Common myeloid progenitor, CD34-positive (primary cell): Measurements from ENCODE around the gene NKX1-2.

Source experiments
- CTCF ChIA-PET: fragments of 350-600 bp; sonication (Branson Sonifier 250); formaldehyde crosslinking; loops from one replicate; lab custom pipeline; 2021; ENCODE audit warnings: antibody characterized with exemption; lab: Charles Lee
- POLR2A ChIA-PET: fragments of 350-600 bp; sonication (Branson Sonifier 250); formaldehyde crosslinking; loops from one replicate; lab custom pipeline; 2021; ENCODE audit warnings: antibody characterized with exemption; lab: Charles Lee
- DNase-seq, 3 donors: peaks; one replicate each; pipeline versions ENCODE4 v3.0.0 to v3.0.0-alpha.2; 2013
- H3K27ac ChIP-seq, 2 experiments: 1 replicate in 1 of 2; 2 replicates in 1 of 2; pipeline ENCODE4 v1.7.0; 2013; ENCODE audit warnings: inconsistent platforms in 2 of 2, low read length in 2 of 2, mild to moderate bottlenecking in 2 of 2, low read depth in 1 of 2, moderate library complexity in 1 of 2; ENCODE audit not compliant: severe bottlenecking in 2 of 2, insufficient read depth in 1 of 2, poor library complexity in 1 of 2
- H3K27me3 ChIP-seq, 5 experiments: replicated peaks in 2 of 5; 1 replicate in 3 of 5; 2 replicates in 2 of 5; pipeline versions ENCODE4 v1.6.1 to v1.7.0; 2013; ENCODE audit warnings: low read length in 4 of 5, mild to moderate bottlenecking in 2 of 5, moderate library complexity in 2 of 5, inconsistent platforms in 1 of 5; ENCODE audit not compliant: insufficient read depth in 5 of 5, control insufficient read depth in 4 of 5
- H3K36me3 ChIP-seq, 4 experiments: 1 replicate in 2 of 4; 2 replicates in 2 of 4; pipeline versions ENCODE4 v1.6.1 to v1.7.0; 2013; ENCODE audit warnings: low read length in 3 of 4, control low read depth in 1 of 4, mild to moderate bottlenecking in 1 of 4; ENCODE audit not compliant: control insufficient read depth in 4 of 4, insufficient read depth in 4 of 4
- H3K4me1 ChIP-seq, 4 experiments: 1 replicate in 3 of 4; 2 replicates in 1 of 4; pipeline versions ENCODE4 v1.6.1 to v1.7.1; 2013; ENCODE audit warnings: low read length in 3 of 4, mild to moderate bottlenecking in 3 of 4, control low read depth in 1 of 4, inconsistent platforms in 1 of 4, moderate library complexity in 1 of 4; ENCODE audit not compliant: control insufficient read depth in 4 of 4, insufficient read depth in 4 of 4; ENCODE audit errors: control extremely low read depth in 1 of 4
- H3K4me3 ChIP-seq, 7 experiments: 1 replicate in 4 of 7; 2 replicates in 3 of 7; pipeline versions ENCODE4 v1.5.1 to v1.7.0; 2013; ENCODE audit warnings: mild to moderate bottlenecking in 7 of 7, low read length in 6 of 7, moderate library complexity in 6 of 7, inconsistent platforms in 2 of 7, low read depth in 2 of 7, control low read depth in 1 of 7; ENCODE audit not compliant: insufficient read depth in 4 of 7, control insufficient read depth in 1 of 7; ENCODE audit errors: extremely low read depth in 1 of 7
- H3K9me3 ChIP-seq, 5 experiments: 1 replicate in 4 of 5; 2 replicates in 1 of 5; pipeline versions ENCODE4 v1.6.1 to v1.7.1; 2013; ENCODE audit warnings: low read length in 4 of 5, mild to moderate bottlenecking in 2 of 5, inconsistent platforms in 1 of 5, low read depth in 1 of 5, moderate library complexity in 1 of 5; ENCODE audit not compliant: control insufficient read depth in 4 of 5, insufficient read depth in 2 of 5; ENCODE audit errors: control extremely low read depth in 1 of 5
- WGBS: methylation state at CpG from one replicate; pipeline ENCODE4 v1.1.5; 2013; ENCODE audit not compliant: insufficient coverage; 5-methylcytosine and 5-hydroxymethylcytosine counted together

The NKX1-2 gene

DNA sequence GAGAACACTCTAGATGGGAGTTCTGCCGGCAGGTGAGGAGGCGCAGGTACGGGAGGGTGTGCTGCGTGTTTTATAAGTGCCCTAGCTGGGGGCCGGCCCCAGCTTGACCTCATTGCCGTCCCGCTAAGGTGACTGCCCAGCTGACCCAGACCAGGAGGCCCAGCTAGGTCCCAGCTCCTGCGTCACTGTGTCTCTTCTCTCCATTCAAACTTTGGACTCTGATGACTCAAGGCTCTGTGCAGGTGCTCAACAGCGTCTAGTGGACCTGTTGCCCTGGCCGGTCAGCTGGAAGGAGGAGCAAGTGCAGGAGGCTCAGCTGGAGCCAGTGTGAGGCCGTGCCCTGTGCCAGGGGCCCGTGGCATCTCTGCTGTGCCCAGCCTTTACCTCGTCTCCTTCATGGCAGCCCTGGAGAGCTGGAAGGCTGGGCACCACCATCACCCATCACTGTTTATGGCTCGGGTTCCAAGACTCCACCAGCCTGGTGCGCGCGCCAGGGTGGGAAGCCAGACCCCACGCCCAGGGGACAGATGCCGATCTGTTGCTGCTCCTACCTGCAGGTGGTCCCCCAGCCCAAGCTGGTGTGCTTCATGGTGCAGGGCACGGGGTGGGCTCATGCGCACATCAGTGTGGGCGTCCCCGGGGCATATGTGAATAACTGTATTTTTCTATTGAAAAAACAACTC, 26.3 kb upstream of the NKX1-2 start:
- no peak for DNase-seq
- ChIA-PET CTCF (no interaction called here), POLR2A (interaction anchor here (0.6 kb wide), 1 partner anchor 41 kb away, joined by 3 read pairs; no protein-coding TSS in a partner anchor)
- H3K27me3 ChIP-seq = no peaks in the 10 kb centered on the region
- no peak overlapping the region for H3K4me3 ChIP-seq
- H3K36me3 ChIP-seq = no peaks in the 10 kb centered on the region
- H3K4me1 ChIP-seq = no peaks in the 10 kb centered on the region
- H3K27ac ChIP-seq = no peak overlapping the region
- WGBS = 98% methylated on average over 21 of the region's 23 CpGs
- no peaks in the 10 kb centered on the region for H3K9me3 ChIP-seq

GRCh38 chr10:124474514-124475070, 24.8 kb upstream of the NKX1-2 start:
- CTCF ChIA-PET = interaction anchor here (0.8 kb wide), 1 partner anchor 29 kb away, joined by 3 read pairs; no protein-coding TSS in a partner anchor
- Histone ChIP-seq H3K36me3 (no peaks in the 10 kb centered on the region), H3K9me3 (no peaks in the 10 kb centered on the region), H3K4me1 (no peaks in the 10 kb centered on the region), H3K4me3 (no peak overlapping the region), H3K27ac (no peak overlapping the region), H3K27me3 (no peaks in the 10 kb centered on the region)
- POLR2A ChIA-PET = no interaction called here
- no peak for DNase-seq
- 92% methylated on average over 8 of the region's 9 CpGs for WGBS

- DNase-seq = no peak
- H3K4me3 ChIP-seq = no peak overlapping the region
- H3K9me3 ChIP-seq = no peaks in the 10 kb centered on the region
- H3K36me3 ChIP-seq = no peaks in the 10 kb centered on the region
- ChIA-PET CTCF (interaction anchor here (2.1 kb wide), 1 partner anchor 9 kb away, joined by 5 read pairs; no protein-coding TSS in a partner anchor), POLR2A (interaction anchor here (0.6 kb wide), 1 partner anchor 305 kb away, joined by 3 read pairs; no protein-coding TSS in a partner anchor)
- H3K27ac ChIP-seq = no peak overlapping the region
- WGBS = 86% methylated on average over 3 of the region's 3 CpGs
- no peaks in the 10 kb centered on the region for H3K27me3 ChIP-seq
- no peaks in the 10 kb centered on the region for H3K4me1 ChIP-seq
These were observed 23.2 kb upstream of the NKX1-2 start for GRCh38 chr10:124473070-124473469.

- Histone ChIP-seq H3K4me3 (no peak overlapping the region), H3K27ac (no peak overlapping the region), H3K36me3 (no peaks in the 10 kb centered on the region), H3K27me3 (no peaks in the 10 kb centered on the region), H3K4me1 (no peaks in the 10 kb centered on the region), H3K9me3 (no peaks in the 10 kb centered on the region)
- POLR2A ChIA-PET = no interaction called here
- WGBS = 96% methylated on average over 6 of the region's 6 CpGs
- CTCF ChIA-PET = interaction anchor here (0.7 to 2.1 kb wide), 4 partner anchors 10 to 52 kb away, joined by 3 to 5 read pairs (median 4); no protein-coding TSS in a partner anchor
- peak in 1 of 3 donors; percentile 20 for DNase-seq
These were observed 22.2 kb upstream of the NKX1-2 start for GRCh38 chr10:124472071-124472470.

GRCh38 chr10:124470544-124471434, 21.0 kb upstream of the NKX1-2 start:
- Histone ChIP-seq H3K4me3 (no peak overlapping the region), H3K27ac (no peak overlapping the region), H3K36me3 (no peaks in the 10 kb centered on the region), H3K4me1 (peaks cover 0 to 3% (median under 1%) of the 10 kb centered on the region in 4 experiments), H3K9me3 (no peaks in the 10 kb centered on the region), H3K27me3 (no peaks in the 10 kb centered on the region)
- CTCF ChIA-PET = interaction anchor here (1.0 to 1.2 kb wide), 2 partner anchors 13 to 33 kb away, joined by 3 to 4 read pairs; no protein-coding TSS in a partner anchor
- WGBS = 96% methylated on average over 7 of the region's 13 CpGs
- POLR2A ChIA-PET = no interaction called here
- DNase-seq = peak in 1 of 3 donors; percentile 51

- peaks cover 0 to 10% (median 6%) of the 10 kb centered on the region in 4 experiments for H3K4me1 ChIP-seq
- ChIA-PET CTCF (no interaction called here), POLR2A (no interaction called here)
- H3K36me3 ChIP-seq = no peaks in the 10 kb centered on the region
- no peaks in the 10 kb centered on the region for H3K9me3 ChIP-seq
- DNase-seq = no peak
- H3K27ac ChIP-seq = no peak overlapping the region
- no peaks in the 10 kb centered on the region for H3K27me3 ChIP-seq
- WGBS = 97% methylated on average over 17 of the region's 20 CpGs
- no peak overlapping the region for H3K4me3 ChIP-seq
These were observed 20.2 kb upstream of the NKX1-2 start for GRCh38 chr10:124469956-124470484.
